HCT116 (cell line): Measurements from ENCODE around the gene TMCO4. TPM values are rescaled to one million over a fixed set of nuclear protein-coding genes. Genes with fewer than 3 reads are reported as not detected.

Experiments
- ATAC-seq: fragments of 200-7000 bp; cut with Tn5 transposase; 2 replicates; pipeline ENCODE4 v1.9.1; 2020; ENCODE audit warnings: mild to moderate bottlenecking, moderate library complexity
- BruUV-seq: library from RNA; stranded (reverse); fragments of 400-500 nt; replicated peaks from 2 replicates; lab custom pipeline; 2021; lab: Mats Ljungman, UMichigan
- CTCF ChIA-PET: fragments of 300-600 bp; sonication (Branson Sonifier 250); formaldehyde crosslinking; loops from one replicate; lab custom pipeline; 2021; ENCODE audit warnings: antibody characterized with exemption; lab: Charles Lee
- POLR2A ChIA-PET: fragments of 300-600, 350-600 bp; sonication (Branson Sonifier 250); formaldehyde crosslinking; loops from one replicate; lab custom pipeline; 2021; ENCODE audit warnings: antibody characterized with exemption; lab: Charles Lee
- RAD21 ChIA-PET, 2 experiments: fragments of 300-600 bp; sonication (Branson Sonifier 250); formaldehyde crosslinking; loops; one replicate each; lab custom pipeline; 2023; ENCODE audit warnings: low total read pairs in 2 of 2; ENCODE audit not compliant: uncharacterized antibody in 2 of 2, unreplicated experiment in 2 of 2, low non-redundant PET in 1 of 2; lab: Charles Lee
- DNase-seq: peaks from one replicate; pipeline ENCODE4 v3.0.0-alpha.2; 2010; ENCODE audit warnings: low read depth, low spot score
- H2AFZ ChIP-seq: fragments of 200-600 bp; shearing (Covaris generic), sonication (generic); 2 replicates; pipeline ENCODE4 v1.6.1; 2017; ENCODE audit warnings: low read depth, mixed run types, mixed read lengths, antibody characterized with exemption, low read length; ENCODE audit not compliant: poor library complexity, severe bottlenecking
- H3K27ac ChIP-seq: 2 replicates; pipeline ENCODE4 v1.5.1; 2012; ENCODE audit warnings: low read depth, low read length
- H3K27me3 ChIP-seq: fragments of 200-600 bp; sonication (generic); 2 replicates; pipeline ENCODE4 v1.6.1; 2016; ENCODE audit warnings: mixed run types, low read length, mixed read lengths; ENCODE audit not compliant: insufficient read depth
- H3K36me3 ChIP-seq, 2 experiments: fragments of 200-500 bp in 1 of 2; fragments of 200-600 bp in 1 of 2; sonication (Bioruptor generic) in 1 of 2; sonication (generic) in 1 of 2; 2 replicates each; pipeline versions ENCODE4 v1.5.1 to v1.6.1; 2014 to 2016; ENCODE audit warnings: low read length in 2 of 2, inconsistent platforms in 1 of 2, mixed read lengths in 1 of 2, mixed run types in 1 of 2; ENCODE audit not compliant: insufficient read depth in 2 of 2, control insufficient read depth in 1 of 2
- H3K4me1 ChIP-seq, 2 experiments: fragments of 200-600 bp in 1 of 2; sonication (generic) in 1 of 2; 2 replicates each; pipeline versions ENCODE4 v1.5.1 to v1.6.1; 2012 to 2017; ENCODE audit warnings: low read length in 2 of 2, inconsistent platforms in 1 of 2, mild to moderate bottlenecking in 1 of 2, mixed read lengths in 1 of 2, mixed run types in 1 of 2, moderate library complexity in 1 of 2; ENCODE audit not compliant: insufficient read depth in 2 of 2, control insufficient read depth in 1 of 2
- H3K4me2 ChIP-seq: fragments of 200-600 bp; sonication (generic); 2 replicates; pipeline ENCODE4 v1.6.1; 2017; ENCODE audit warnings: mixed run types, low read length, mixed read lengths
- H3K4me3 ChIP-seq, 2 experiments: fragments of 200-600 bp in 1 of 2; sonication (generic) in 1 of 2; replicated peaks in 1 of 2; 2 replicates each; pipeline ENCODE4 v1.5.1; 2011 to 2016; ENCODE audit warnings: low read length in 2 of 2, control low read depth in 1 of 2, low read depth in 1 of 2, mild to moderate bottlenecking in 1 of 2, mixed read lengths in 1 of 2, mixed run types in 1 of 2
- H3K79me2 ChIP-seq: fragments of 200-600 bp; sonication (generic); 2 replicates; pipeline ENCODE4 v1.6.1; 2017; ENCODE audit warnings: mild to moderate bottlenecking, mixed run types, low read length, moderate library complexity, mixed read lengths; ENCODE audit not compliant: insufficient read depth
- H3K9ac ChIP-seq: fragments of 200-600 bp; sonication (generic); 2 replicates; pipeline ENCODE4 v1.6.1; 2016; ENCODE audit warnings: low read length, mixed read lengths
- H3K9me2 ChIP-seq: fragments of 200-600 bp; sonication (generic), shearing (Covaris generic); 2 replicates; pipeline ENCODE4 v1.6.1; 2017; ENCODE audit warnings: mixed run types, mild to moderate bottlenecking, moderate library complexity; ENCODE audit not compliant: insufficient read depth
- H3K9me3 ChIP-seq, 2 experiments: fragments of 200-500 bp in 1 of 2; fragments of 200-600 bp in 1 of 2; sonication (Bioruptor generic) in 1 of 2; sonication (generic) in 1 of 2; 2 replicates each; pipeline ENCODE4 v1.6.1; 2014 to 2017; ENCODE audit warnings: low read length in 2 of 2, mixed read lengths in 2 of 2, inconsistent platforms in 1 of 2, low read depth in 1 of 2, mild to moderate bottlenecking in 1 of 2, mixed run types in 1 of 2, moderate library complexity in 1 of 2; ENCODE audit not compliant: control insufficient read depth in 1 of 2, insufficient read depth in 1 of 2
- H4K20me1 ChIP-seq: fragments of 200-600 bp; sonication (generic), shearing (Covaris generic); 2 replicates; pipeline ENCODE4 v1.6.1; 2017; ENCODE audit warnings: mixed run types, mild to moderate bottlenecking, moderate library complexity; ENCODE audit not compliant: insufficient read depth
- CBX3 ChIP-seq: IDR thresholded peaks from 2 replicates; pipeline ENCODE4 v1.6.1; 2012; ENCODE audit warnings: low read depth
- CEBPB ChIP-seq: IDR thresholded peaks from 2 replicates; pipeline ENCODE4 v1.6.1; 2012; ENCODE audit warnings: low read depth
- EGR1 ChIP-seq: IDR thresholded peaks from 2 replicates; pipeline ENCODE4 v1.6.1; 2012; ENCODE audit warnings: low read depth
- ELF1 ChIP-seq: IDR thresholded peaks from 2 replicates; pipeline ENCODE4 v1.6.1; 2012; ENCODE audit warnings: low read depth, borderline replicate concordance
- EZH2 ChIP-seq: fragments of 200-600 bp; sonication (generic); IDR thresholded peaks from 2 replicates; pipeline ENCODE4 v1.6.1; 2017; ENCODE audit warnings: antibody characterized with exemption, mixed run types
- EZH2phosphoT487 ChIP-seq: fragments of 200-600 bp; IDR thresholded peaks from 2 replicates; pipeline ENCODE4 v1.6.1; 2018; ENCODE audit warnings: antibody characterized with exemption, borderline replicate concordance
- RAD21 ChIP-seq: IDR thresholded peaks from 2 replicates; pipeline ENCODE4 v1.6.1; 2012; ENCODE audit warnings: low read depth, mild to moderate bottlenecking
- SIN3A ChIP-seq: IDR thresholded peaks from 2 replicates; pipeline ENCODE4 v1.6.1; 2012; ENCODE audit warnings: low read depth
- SRF ChIP-seq: IDR thresholded peaks from 2 replicates; pipeline ENCODE4 v1.6.1; 2012; ENCODE audit warnings: low read depth
- ZFX ChIP-seq: fragments of 450-650 bp; IDR thresholded peaks from 2 replicates; pipeline ENCODE4 v1.6.1; 2017
- intact Hi-C: fragments of 100-400 bp; cut with micrococcal nuclease; formaldehyde crosslinking; loops from 2 replicates; pipeline ENCODE4 v1.10.0; 2022
- total RNA-seq: library from RNA; stranded (reverse); gene quantifications from one replicate; pipeline ENCODE4 v1.2.1, GENCODE V29; 2021; ENCODE audit not compliant: unreplicated experiment
- TF ChIP-seq, protein P1 (sequence below): IDR thresholded peaks from 2 replicates; pipeline ENCODE4 v1.6.1; 2011; ENCODE audit warnings: mild to moderate bottlenecking, low read length, moderate library complexity; ENCODE audit not compliant: insufficient replicate concordance; ENCODE audit errors: extremely low read depth
- TF ChIP-seq, protein P2 (sequence below): IDR thresholded peaks from 2 replicates; pipeline ENCODE4 v1.6.1; 2012; ENCODE audit warnings: low read depth

The TMCO4 gene
- total RNA-seq, 1 experiment from 2014 or later, result 12.7 TPM

DNA sequence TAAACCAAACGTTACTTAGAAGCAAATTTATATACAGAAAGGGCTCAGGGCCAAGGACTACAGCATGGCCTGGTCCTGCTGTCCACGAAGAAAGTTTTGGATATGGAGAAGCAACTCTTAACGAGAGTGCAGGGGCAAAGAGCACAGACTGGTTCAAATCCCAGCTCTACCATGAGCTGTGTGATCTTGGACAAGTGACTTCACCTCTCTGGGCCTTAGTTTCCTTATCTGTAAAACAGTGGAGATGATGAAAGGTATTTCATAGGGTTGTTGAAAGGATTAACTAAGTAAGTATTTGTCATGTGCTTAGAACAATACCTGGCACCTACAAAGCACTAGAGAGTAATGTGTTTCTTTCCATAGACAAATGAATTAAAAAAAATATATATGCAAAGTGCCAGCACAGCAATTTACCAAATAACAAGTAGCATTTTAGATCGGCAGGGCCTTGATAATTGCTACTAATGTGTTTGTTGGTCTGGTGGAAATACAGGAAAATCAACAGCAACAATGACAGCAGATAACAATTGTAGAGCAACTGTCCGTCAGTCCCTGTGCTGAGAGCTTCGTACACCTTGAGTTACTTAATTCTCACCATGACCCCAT, 25.4 kb downstream of the TMCO4 start:
- no peaks in the 10 kb centered on the region for H3K27me3 ChIP-seq
- H3K9me3 ChIP-seq, result no peaks in the 10 kb centered on the region
- no peaks in the 10 kb centered on the region; a peak in 1 of 4 replicates for H3K4me1 ChIP-seq
- CTCF ChIA-PET, result no interaction called here
- H3K27ac ChIP-seq, result no peak overlapping the region
- no peak for ATAC-seq
- DNase-seq, result no peak
- H3K9me2 ChIP-seq, result no peaks in the 10 kb centered on the region
- POLR2A ChIA-PET, result no interaction called here
- H4K20me1 ChIP-seq, result no peaks in the 10 kb centered on the region
- TF ChIP-seq, protein P1, sequence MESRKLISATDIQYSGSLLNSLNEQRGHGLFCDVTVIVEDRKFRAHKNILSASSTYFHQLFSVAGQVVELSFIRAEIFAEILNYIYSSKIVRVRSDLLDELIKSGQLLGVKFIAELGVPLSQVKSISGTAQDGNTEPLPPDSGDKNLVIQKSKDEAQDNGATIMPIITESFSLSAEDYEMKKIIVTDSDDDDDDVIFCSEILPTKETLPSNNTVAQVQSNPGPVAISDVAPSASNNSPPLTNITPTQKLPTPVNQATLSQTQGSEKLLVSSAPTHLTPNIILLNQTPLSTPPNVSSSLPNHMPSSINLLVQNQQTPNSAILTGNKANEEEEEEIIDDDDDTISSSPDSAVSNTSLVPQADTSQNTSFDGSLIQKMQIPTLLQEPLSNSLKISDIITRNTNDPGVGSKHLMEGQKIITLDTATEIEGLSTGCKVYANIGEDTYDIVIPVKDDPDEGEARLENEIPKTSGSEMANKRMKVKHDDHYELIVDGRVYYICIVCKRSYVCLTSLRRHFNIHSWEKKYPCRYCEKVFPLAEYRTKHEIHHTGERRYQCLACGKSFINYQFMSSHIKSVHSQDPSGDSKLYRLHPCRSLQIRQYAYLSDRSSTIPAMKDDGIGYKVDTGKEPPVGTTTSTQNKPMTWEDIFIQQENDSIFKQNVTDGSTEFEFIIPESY, result no peak
- TF ChIP-seq, all 23 proteins: peak for 0
- RAD21 ChIA-PET, result no interaction called here
- no peak overlapping the region for H3K9ac ChIP-seq
- H3K4me2 ChIP-seq, result no peak overlapping the region
- intact Hi-C loops, result no loop called here
- no TSS peak for BruUV-seq
- H3K36me3 ChIP-seq, result no peaks in the 10 kb centered on the region
- H2AFZ ChIP-seq, result no peak overlapping the region
- H3K79me2 ChIP-seq, result no peaks in the 10 kb centered on the region
- no peak overlapping the region for H3K4me3 ChIP-seq

DNA sequence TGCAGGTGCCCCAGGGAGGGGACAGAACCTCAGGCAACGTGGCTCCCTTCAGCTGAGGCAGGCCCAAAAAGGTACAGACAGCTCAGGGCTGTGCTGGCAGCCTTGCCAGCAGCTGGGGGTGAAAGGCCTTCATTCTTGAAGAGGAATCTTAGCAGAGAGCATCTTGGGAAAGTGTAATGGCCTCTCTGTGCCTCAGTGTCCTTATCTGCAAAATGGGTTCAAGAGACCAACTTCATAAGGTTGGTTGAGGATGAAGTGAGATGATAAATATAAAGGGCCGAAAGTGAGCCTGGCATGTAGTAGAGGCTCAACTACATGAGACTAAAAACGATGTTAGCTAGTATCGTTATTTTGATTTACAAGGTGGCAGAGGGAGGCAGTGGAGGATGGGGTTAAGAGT, 26.2 kb downstream of the TMCO4 start:
- no peaks in the 10 kb centered on the region for H3K79me2 ChIP-seq
- no peak overlapping the region for H3K27ac ChIP-seq
- H3K4me3 ChIP-seq, result no peak overlapping the region
- ChIA-PET POLR2A (no interaction called here), CTCF (no interaction called here), RAD21 (no interaction called here)
- no peaks in the 10 kb centered on the region for H3K27me3 ChIP-seq
- H3K9me2 ChIP-seq, result no peaks in the 10 kb centered on the region
- H3K4me1 ChIP-seq, result no peaks in the 10 kb centered on the region; a peak in 1 of 4 replicates
- H3K4me2 ChIP-seq, result no peak overlapping the region
- H2AFZ ChIP-seq, result no peak overlapping the region
- DNase-seq, result no peak
- no TSS peak for BruUV-seq
- intact Hi-C loops, result no loop called here
- H3K36me3 ChIP-seq, result no peaks in the 10 kb centered on the region
- no peak overlapping the region for H3K9ac ChIP-seq
- H4K20me1 ChIP-seq, result no peaks in the 10 kb centered on the region
- ATAC-seq, result no peak
- no peaks in the 10 kb centered on the region for H3K9me3 ChIP-seq
- TF ChIP-seq ELF1 (no peak), ZFX (no peak), EZH2phosphoT487 (no peak), CEBPB (no peak), RAD21 (no peak), EZH2 (no peak), CBX3 (no peak), SRF (no peak), EGR1 (no peak), SIN3A (no peak)
- TF ChIP-seq, protein P1, result no peak
- TF ChIP-seq, protein P2, sequence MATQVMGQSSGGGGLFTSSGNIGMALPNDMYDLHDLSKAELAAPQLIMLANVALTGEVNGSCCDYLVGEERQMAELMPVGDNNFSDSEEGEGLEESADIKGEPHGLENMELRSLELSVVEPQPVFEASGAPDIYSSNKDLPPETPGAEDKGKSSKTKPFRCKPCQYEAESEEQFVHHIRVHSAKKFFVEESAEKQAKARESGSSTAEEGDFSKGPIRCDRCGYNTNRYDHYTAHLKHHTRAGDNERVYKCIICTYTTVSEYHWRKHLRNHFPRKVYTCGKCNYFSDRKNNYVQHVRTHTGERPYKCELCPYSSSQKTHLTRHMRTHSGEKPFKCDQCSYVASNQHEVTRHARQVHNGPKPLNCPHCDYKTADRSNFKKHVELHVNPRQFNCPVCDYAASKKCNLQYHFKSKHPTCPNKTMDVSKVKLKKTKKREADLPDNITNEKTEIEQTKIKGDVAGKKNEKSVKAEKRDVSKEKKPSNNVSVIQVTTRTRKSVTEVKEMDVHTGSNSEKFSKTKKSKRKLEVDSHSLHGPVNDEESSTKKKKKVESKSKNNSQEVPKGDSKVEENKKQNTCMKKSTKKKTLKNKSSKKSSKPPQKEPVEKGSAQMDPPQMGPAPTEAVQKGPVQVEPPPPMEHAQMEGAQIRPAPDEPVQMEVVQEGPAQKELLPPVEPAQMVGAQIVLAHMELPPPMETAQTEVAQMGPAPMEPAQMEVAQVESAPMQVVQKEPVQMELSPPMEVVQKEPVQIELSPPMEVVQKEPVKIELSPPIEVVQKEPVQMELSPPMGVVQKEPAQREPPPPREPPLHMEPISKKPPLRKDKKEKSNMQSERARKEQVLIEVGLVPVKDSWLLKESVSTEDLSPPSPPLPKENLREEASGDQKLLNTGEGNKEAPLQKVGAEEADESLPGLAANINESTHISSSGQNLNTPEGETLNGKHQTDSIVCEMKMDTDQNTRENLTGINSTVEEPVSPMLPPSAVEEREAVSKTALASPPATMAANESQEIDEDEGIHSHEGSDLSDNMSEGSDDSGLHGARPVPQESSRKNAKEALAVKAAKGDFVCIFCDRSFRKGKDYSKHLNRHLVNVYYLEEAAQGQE, result no peak
